Measurements from ENCODE around the gene CIB2. TPM values are rescaled to one million over a fixed set of nuclear protein-coding genes. Genes with fewer than 3 reads are reported as not detected.

The CIB2 gene
- total RNA-seq, 1 donor from 2014 or later: 3.7 TPM

DNA sequence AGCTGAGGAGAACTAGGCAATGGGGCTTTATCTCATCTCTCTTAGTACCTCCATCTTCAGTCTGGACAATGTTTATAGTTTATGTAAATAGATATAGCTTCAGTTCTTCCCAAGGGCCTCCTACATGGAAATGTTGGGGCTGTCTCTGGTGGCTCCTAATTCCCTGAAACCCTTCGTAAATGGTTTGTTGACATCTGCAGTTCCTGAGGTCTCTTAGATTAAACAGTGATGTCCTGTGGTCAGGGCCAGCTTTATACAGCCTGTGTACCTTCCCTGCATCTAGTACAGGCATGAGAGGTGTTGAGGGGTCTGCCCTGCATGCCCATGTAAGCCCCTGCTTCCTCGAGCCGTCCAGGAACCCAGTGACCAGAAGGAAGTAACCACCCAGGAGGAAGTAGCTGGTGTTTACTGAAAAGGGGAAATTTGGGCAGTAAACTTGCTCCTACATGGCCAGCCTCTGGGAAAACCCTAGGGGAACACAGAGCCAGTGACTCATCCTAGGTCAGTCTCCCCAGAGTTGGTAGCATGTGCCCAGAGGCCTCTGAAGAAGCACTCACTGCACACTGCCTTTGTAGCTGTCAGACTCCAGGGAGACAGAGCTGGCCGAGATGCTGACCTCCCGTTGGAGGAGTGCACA, 49.0 kb downstream of the CIB2 start:
- TF ChIP-seq, protein P1, sequence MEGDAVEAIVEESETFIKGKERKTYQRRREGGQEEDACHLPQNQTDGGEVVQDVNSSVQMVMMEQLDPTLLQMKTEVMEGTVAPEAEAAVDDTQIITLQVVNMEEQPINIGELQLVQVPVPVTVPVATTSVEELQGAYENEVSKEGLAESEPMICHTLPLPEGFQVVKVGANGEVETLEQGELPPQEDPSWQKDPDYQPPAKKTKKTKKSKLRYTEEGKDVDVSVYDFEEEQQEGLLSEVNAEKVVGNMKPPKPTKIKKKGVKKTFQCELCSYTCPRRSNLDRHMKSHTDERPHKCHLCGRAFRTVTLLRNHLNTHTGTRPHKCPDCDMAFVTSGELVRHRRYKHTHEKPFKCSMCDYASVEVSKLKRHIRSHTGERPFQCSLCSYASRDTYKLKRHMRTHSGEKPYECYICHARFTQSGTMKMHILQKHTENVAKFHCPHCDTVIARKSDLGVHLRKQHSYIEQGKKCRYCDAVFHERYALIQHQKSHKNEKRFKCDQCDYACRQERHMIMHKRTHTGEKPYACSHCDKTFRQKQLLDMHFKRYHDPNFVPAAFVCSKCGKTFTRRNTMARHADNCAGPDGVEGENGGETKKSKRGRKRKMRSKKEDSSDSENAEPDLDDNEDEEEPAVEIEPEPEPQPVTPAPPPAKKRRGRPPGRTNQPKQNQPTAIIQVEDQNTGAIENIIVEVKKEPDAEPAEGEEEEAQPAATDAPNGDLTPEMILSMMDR (IDR thresholded peaks at IDR 0.05): no peak
- H3K36me3 Mint-ChIP-seq (ENCODE audit: low read depth): no peaks in the 10 kb centered on the region
- ChIA-PET CTCF (interaction anchor here (1.4 kb wide), 1 partner anchor 26 kb away, joined by 4 read pairs; no protein-coding TSS in a partner anchor), POLR2A (no interaction called here)
- DNase-seq (no peak), ATAC-seq (ENCODE audit: low read depth) (no peak)
- H3K27ac Mint-ChIP-seq: no peak overlapping the region
- intact Hi-C loops (cut with micrococcal nuclease): no loop called here
- H3K9me3 Mint-ChIP-seq: no peaks in the 10 kb centered on the region
- no peaks in the 10 kb centered on the region for H3K27me3 Mint-ChIP-seq
- H3K4me3 Mint-ChIP-seq: no peak overlapping the region
- peaks cover 14% of the 10 kb centered on the region for H3K4me1 Mint-ChIP-seq

DNA sequence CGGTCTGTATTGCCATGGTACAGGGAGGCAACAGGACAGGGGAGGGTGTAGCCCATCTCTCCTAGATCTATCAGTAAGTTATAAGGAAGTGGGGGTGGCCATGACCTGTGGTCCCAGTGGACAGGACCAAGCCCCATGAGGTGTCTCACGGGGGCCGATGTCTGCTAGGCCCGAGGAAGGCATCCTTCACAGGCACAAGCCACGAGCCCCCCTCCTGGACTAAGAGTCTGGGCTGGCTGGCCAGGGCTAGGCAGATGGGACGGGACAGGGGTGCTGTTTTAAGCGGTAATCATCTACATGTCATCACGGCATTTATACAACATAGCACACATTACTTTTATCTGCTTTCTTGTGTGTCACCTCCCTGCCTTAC, 51.2 kb downstream of the CIB2 start:
- Mint-ChIP-seq H3K27me3 (no peaks in the 10 kb centered on the region), H3K9me3 (no peaks in the 10 kb centered on the region), H3K36me3 (ENCODE audit: low read depth) (peaks cover 3% of the 10 kb centered on the region), H3K4me3 (no peak overlapping the region), H3K4me1 (peaks cover 26% of the 10 kb centered on the region), H3K27ac (no peak overlapping the region)
- TF ChIP-seq, protein P1 (IDR thresholded peaks at IDR 0.05): no peak
- no peak for DNase-seq
- no peak for ATAC-seq (ENCODE audit: low read depth)
- ChIA-PET CTCF (no interaction called here), POLR2A (no interaction called here)
- intact Hi-C loops (cut with micrococcal nuclease): no loop called here

DNA sequence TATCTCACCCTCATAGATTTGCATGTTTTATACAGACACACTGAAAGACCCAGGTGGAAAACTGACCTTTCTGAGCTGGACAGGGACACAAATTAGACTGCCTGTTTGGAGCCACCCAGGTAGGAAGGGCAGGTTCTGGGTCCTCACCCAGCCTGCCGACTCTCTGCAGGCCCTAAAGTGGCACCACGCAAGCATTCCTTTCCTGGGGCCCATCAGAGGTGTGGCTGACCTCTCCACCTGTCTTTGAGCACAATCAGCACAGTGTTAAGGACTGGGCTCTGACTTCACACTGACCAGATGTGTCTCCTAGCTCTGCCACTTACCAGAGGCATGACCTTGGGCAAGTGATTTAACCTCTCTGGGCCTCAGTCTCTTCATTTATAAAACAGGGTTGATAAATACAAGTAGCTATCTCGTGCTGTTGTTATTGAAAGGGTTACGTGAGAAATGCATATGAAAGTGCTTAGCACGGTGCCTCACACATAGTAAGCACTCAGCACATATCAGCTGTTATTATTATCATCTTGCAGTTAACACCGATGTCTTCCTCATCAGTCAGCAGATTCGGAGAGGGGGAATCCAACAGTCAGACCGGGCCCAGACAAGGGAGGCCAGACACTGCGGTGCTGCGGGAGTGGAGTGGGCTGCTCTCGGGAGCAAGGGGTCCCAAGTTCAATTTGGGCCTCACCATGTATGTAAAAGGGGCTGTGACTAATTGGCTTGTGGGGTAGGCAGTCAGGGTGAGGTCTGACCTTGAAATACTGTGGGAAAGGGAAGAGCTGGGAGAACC, 51.8 kb downstream of the CIB2 start:
- peaks cover 26% of the 10 kb centered on the region for H3K4me1 Mint-ChIP-seq
- H3K4me3 Mint-ChIP-seq: no peak overlapping the region
- intact Hi-C loops (cut with micrococcal nuclease): loop anchor here (5.0 kb wide), 1 partner anchor 62 kb away; no protein-coding TSS in a partner anchor
- TF ChIP-seq, protein P1 (IDR thresholded peaks at IDR 0.05): no peak
- DNase-seq (no peak), ATAC-seq (ENCODE audit: low read depth) (no peak)
- no peaks in the 10 kb centered on the region for H3K9me3 Mint-ChIP-seq
- CTCF ChIA-PET: no interaction called here
- no peaks in the 10 kb centered on the region for H3K27me3 Mint-ChIP-seq
- H3K27ac Mint-ChIP-seq: no peak overlapping the region
- POLR2A ChIA-PET: interaction anchor here (0.6 kb wide), 1 partner anchor 9 kb away, joined by 5 read pairs; no protein-coding TSS in a partner anchor
- H3K36me3 Mint-ChIP-seq (ENCODE audit: low read depth): peaks cover 3% of the 10 kb centered on the region

DNA sequence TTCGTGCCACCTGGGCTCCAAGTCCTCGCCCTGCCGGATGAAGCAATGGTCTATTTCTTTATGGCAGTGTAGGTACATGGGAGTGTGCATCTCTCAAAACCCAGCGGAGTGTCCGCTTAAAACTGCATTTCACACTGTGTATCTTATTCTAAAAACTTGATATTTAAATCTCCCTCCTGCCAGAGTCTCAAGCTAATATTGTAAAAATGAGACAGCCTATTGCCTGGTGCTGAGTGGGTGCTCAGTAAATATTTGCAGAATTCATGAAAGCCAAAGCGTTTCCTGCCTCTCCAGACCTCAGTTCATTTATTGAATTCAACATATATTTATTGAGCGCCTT, 53.4 kb downstream of the CIB2 start:
- CTCF ChIA-PET: no interaction called here
- intact Hi-C loops (cut with micrococcal nuclease): loop anchor here (1.0 to 5.0 kb wide), 3 partner anchors 12 to 61 kb away; no protein-coding TSS in a partner anchor
- peaks cover 28% of the 10 kb centered on the region for H3K4me1 Mint-ChIP-seq

More for the DNA sequence above, 53.4 kb downstream of the CIB2 start:
- H3K27me3 Mint-ChIP-seq: no peaks in the 10 kb centered on the region
- POLR2A ChIA-PET: interaction anchor here (1.1 kb wide), 1 partner anchor 9 kb away, joined by 4 read pairs; no protein-coding TSS in a partner anchor
- H3K36me3 Mint-ChIP-seq (ENCODE audit: low read depth): peaks cover 3% of the 10 kb centered on the region
- ATAC-seq (ENCODE audit: low read depth) (no peak), DNase-seq (no peak)
- peak overlapping the region; percentile 68 for H3K27ac Mint-ChIP-seq
- TF ChIP-seq, protein P1 (IDR thresholded peaks at IDR 0.05): no peak
- H3K9me3 Mint-ChIP-seq: no peaks in the 10 kb centered on the region
- H3K4me3 Mint-ChIP-seq: peak overlapping the region; percentile 81

Measured in activated B cell treated with CpG ODN at 0.5 μM for 24 hours (primary cell).